Measurements from ENCODE around the gene KCNMA1. TPM values are rescaled to one million over a fixed set of nuclear protein-coding genes. Genes with fewer than 3 reads are reported as not detected.

The KCNMA1 gene
- polyA plus RNA-seq, 1 donor = 19.6 TPM

- no CpG with 5 or more reads among the region's 1 CpG for WGBS (ENCODE audit: insufficient coverage, low lambda C conversion rate)
- Histone ChIP-seq H3K27ac (ENCODE audit: low read length) (no peak overlapping the region), H3K4me1 (ENCODE audit: control insufficient read depth, insufficient read depth, low read length) (no peaks in the 10 kb centered on the region), H3K4me3 (ENCODE audit: low read length) (no peak overlapping the region), H3K36me3 (ENCODE audit: control insufficient read depth, insufficient read depth, low read length) (no peaks in the 10 kb centered on the region), H3K9me3 (ENCODE audit: control insufficient read depth, low read depth, low read length) (no peaks in the 10 kb centered on the region), H3K27me3 (ENCODE audit: control insufficient read depth, insufficient read depth, low read length) (peaks cover 1% of the 10 kb centered on the region)
- no peak for DNase-seq
Observed at GRCh38 chr10:77097625-77098024, 540.0 kb downstream of the KCNMA1 start.

GRCh38 chr10:77093126-77093525, 544.5 kb downstream of the KCNMA1 start:
- DNase-seq = no peak
- no peaks in the 10 kb centered on the region for H3K4me1 ChIP-seq (ENCODE audit: control insufficient read depth, insufficient read depth, low read length)
- no peak overlapping the region for H3K27ac ChIP-seq (ENCODE audit: low read length)
- peaks cover 5% of the 10 kb centered on the region for H3K27me3 ChIP-seq (ENCODE audit: control insufficient read depth, insufficient read depth, low read length)
- H3K36me3 ChIP-seq (ENCODE audit: control insufficient read depth, insufficient read depth, low read length) = no peaks in the 10 kb centered on the region
- 100% methylated on average over 1 of the region's 2 CpGs for WGBS (ENCODE audit: insufficient coverage, low lambda C conversion rate)
- no peak overlapping the region for H3K4me3 ChIP-seq (ENCODE audit: low read length)
- no peaks in the 10 kb centered on the region for H3K9me3 ChIP-seq (ENCODE audit: control insufficient read depth, low read depth, low read length)

- no peaks in the 10 kb centered on the region for H3K36me3 ChIP-seq (ENCODE audit: control insufficient read depth, insufficient read depth, low read length)
- no peak for DNase-seq
- H3K4me3 ChIP-seq (ENCODE audit: low read length) = no peak overlapping the region
- H3K27ac ChIP-seq (ENCODE audit: low read length) = no peak overlapping the region
- H3K4me1 ChIP-seq (ENCODE audit: control insufficient read depth, insufficient read depth, low read length) = no peaks in the 10 kb centered on the region
- no peaks in the 10 kb centered on the region for H3K9me3 ChIP-seq (ENCODE audit: control insufficient read depth, low read depth, low read length)
- WGBS (ENCODE audit: insufficient coverage, low lambda C conversion rate) = 100% methylated on average over 3 of the region's 6 CpGs
- peaks cover 5% of the 10 kb centered on the region for H3K27me3 ChIP-seq (ENCODE audit: control insufficient read depth, insufficient read depth, low read length)
Observed at GRCh38 chr10:77091597-77092165, 545.9 kb downstream of the KCNMA1 start.

- Histone ChIP-seq H3K4me1 (ENCODE audit: control insufficient read depth, insufficient read depth, low read length) (no peaks in the 10 kb centered on the region), H3K9me3 (ENCODE audit: control insufficient read depth, low read depth, low read length) (no peaks in the 10 kb centered on the region), H3K27me3 (ENCODE audit: control insufficient read depth, insufficient read depth, low read length) (peaks cover 5% of the 10 kb centered on the region), H3K36me3 (ENCODE audit: control insufficient read depth, insufficient read depth, low read length) (no peaks in the 10 kb centered on the region), H3K27ac (ENCODE audit: low read length) (no peak overlapping the region), H3K4me3 (ENCODE audit: low read length) (no peak overlapping the region)
- WGBS (ENCODE audit: insufficient coverage, low lambda C conversion rate) = 30% methylated on average over 2 of the region's 17 CpGs
- DNase-seq = no peak
Observed at GRCh38 chr10:77090381-77091356, 546.9 kb downstream of the KCNMA1 start.

GRCh38 chr10:77087366-77087765, 550.2 kb downstream of the KCNMA1 start:
- no peak overlapping the region for H3K4me3 ChIP-seq (ENCODE audit: low read length)
- DNase-seq = no peak
- no peaks in the 10 kb centered on the region for H3K9me3 ChIP-seq (ENCODE audit: control insufficient read depth, low read depth, low read length)
- H3K27me3 ChIP-seq (ENCODE audit: control insufficient read depth, insufficient read depth, low read length) = peaks cover 1% of the 10 kb centered on the region
- no peaks in the 10 kb centered on the region for H3K36me3 ChIP-seq (ENCODE audit: control insufficient read depth, insufficient read depth, low read length)
- WGBS (ENCODE audit: insufficient coverage, low lambda C conversion rate) = 100% methylated on average over 2 of the region's 4 CpGs
- no peaks in the 10 kb centered on the region for H3K4me1 ChIP-seq (ENCODE audit: control insufficient read depth, insufficient read depth, low read length)
- no peak overlapping the region for H3K27ac ChIP-seq (ENCODE audit: low read length)

- Histone ChIP-seq H3K4me3 (ENCODE audit: low read length) (no peak overlapping the region), H3K27ac (ENCODE audit: low read length) (no peak overlapping the region)
Observed at GRCh38 chr10:77086081-77086480, 551.5 kb downstream of the KCNMA1 start.

GRCh38 chr10:77085344-77085743, 552.3 kb downstream of the KCNMA1 start:
- Histone ChIP-seq H3K4me3 (ENCODE audit: low read length) (no peak overlapping the region), H3K9me3 (ENCODE audit: control insufficient read depth, low read depth, low read length) (no peaks in the 10 kb centered on the region), H3K27ac (ENCODE audit: low read length) (no peak overlapping the region), H3K4me1 (ENCODE audit: control insufficient read depth, insufficient read depth, low read length) (no peaks in the 10 kb centered on the region), H3K36me3 (ENCODE audit: control insufficient read depth, insufficient read depth, low read length) (no peaks in the 10 kb centered on the region), H3K27me3 (ENCODE audit: control insufficient read depth, insufficient read depth, low read length) (no peaks in the 10 kb centered on the region)
- DNase-seq = no peak
- WGBS (ENCODE audit: insufficient coverage, low lambda C conversion rate) = 86% methylated on average over 1 of the region's 4 CpGs

More at GRCh38 chr10:77086081-77086480, 551.5 kb downstream of the KCNMA1 start:
- no peaks in the 10 kb centered on the region for H3K9me3 ChIP-seq (ENCODE audit: control insufficient read depth, low read depth, low read length)
- H3K27me3 ChIP-seq (ENCODE audit: control insufficient read depth, insufficient read depth, low read length) = no peaks in the 10 kb centered on the region
- no peak for DNase-seq
- H3K4me1 ChIP-seq (ENCODE audit: control insufficient read depth, insufficient read depth, low read length) = no peaks in the 10 kb centered on the region
- no CpG with 5 or more reads among the region's 1 CpG for WGBS (ENCODE audit: insufficient coverage, low lambda C conversion rate)
- H3K36me3 ChIP-seq (ENCODE audit: control insufficient read depth, insufficient read depth, low read length) = no peaks in the 10 kb centered on the region

- H3K4me3 ChIP-seq (ENCODE audit: low read length) = no peak overlapping the region
- H3K27ac ChIP-seq (ENCODE audit: low read length) = no peak overlapping the region
- H3K36me3 ChIP-seq (ENCODE audit: control insufficient read depth, insufficient read depth, low read length) = no peaks in the 10 kb centered on the region
- no peaks in the 10 kb centered on the region for H3K9me3 ChIP-seq (ENCODE audit: control insufficient read depth, low read depth, low read length)
- no peak for DNase-seq
- H3K4me1 ChIP-seq (ENCODE audit: control insufficient read depth, insufficient read depth, low read length) = no peaks in the 10 kb centered on the region
- WGBS (ENCODE audit: insufficient coverage, low lambda C conversion rate) = no CpG with 5 or more reads among the region's 12 CpGs
- H3K27me3 ChIP-seq (ENCODE audit: control insufficient read depth, insufficient read depth, low read length) = no peaks in the 10 kb centered on the region
Observed at GRCh38 chr10:77084431-77085144, 553.0 kb downstream of the KCNMA1 start.

GRCh38 chr10:77082601-77083252, 554.9 kb downstream of the KCNMA1 start:
- H3K36me3 ChIP-seq (ENCODE audit: control insufficient read depth, insufficient read depth, low read length) = no peaks in the 10 kb centered on the region
- H3K9me3 ChIP-seq (ENCODE audit: control insufficient read depth, low read depth, low read length) = no peaks in the 10 kb centered on the region
- H3K4me3 ChIP-seq (ENCODE audit: low read length) = no peak overlapping the region
- no peaks in the 10 kb centered on the region for H3K27me3 ChIP-seq (ENCODE audit: control insufficient read depth, insufficient read depth, low read length)
- WGBS (ENCODE audit: insufficient coverage, low lambda C conversion rate) = no CpG with 5 or more reads among the region's 7 CpGs
- H3K4me1 ChIP-seq (ENCODE audit: control insufficient read depth, insufficient read depth, low read length) = no peaks in the 10 kb centered on the region
- no peak overlapping the region for H3K27ac ChIP-seq (ENCODE audit: low read length)
- peak; percentile 15 to 32 for DNase-seq

GRCh38 chr10:77081481-77081891, 556.1 kb downstream of the KCNMA1 start:
- Histone ChIP-seq H3K36me3 (ENCODE audit: control insufficient read depth, insufficient read depth, low read length) (no peaks in the 10 kb centered on the region), H3K4me3 (ENCODE audit: low read length) (no peak overlapping the region), H3K9me3 (ENCODE audit: control insufficient read depth, low read depth, low read length) (no peaks in the 10 kb centered on the region), H3K4me1 (ENCODE audit: control insufficient read depth, insufficient read depth, low read length) (no peaks in the 10 kb centered on the region), H3K27ac (ENCODE audit: low read length) (no peak overlapping the region), H3K27me3 (ENCODE audit: control insufficient read depth, insufficient read depth, low read length) (no peaks in the 10 kb centered on the region)
- no peak for DNase-seq
- WGBS (ENCODE audit: insufficient coverage, low lambda C conversion rate) = 60% methylated on average over 2 of the region's 7 CpGs
